Mesenteric fat pad (tissue), 1 donor: ENCODE data around the gene HUNK. TPM values are rescaled to one million over a fixed set of nuclear protein-coding genes. Genes with fewer than 3 reads are reported as not detected.

ENCODE experiments used
- DNase-seq: peaks from one replicate; pipeline ENCODE4 v3.0.0-alpha.2; 2020; ENCODE audit warnings: low spot score
- total RNA-seq: library from RNA; stranded (reverse); fragmentation: NEBNext Ultra II Directional; extraction: Animal tissue kit (Norgen Biotek cat#: 25700); gene quantifications from one replicate; pipeline ENCODE4 v1.2.1, GENCODE V29; 2021
- donor health status: DM: yes; HTN: yes; CAD: no.

Gene HUNK
- total RNA-seq, 1 donor from 2014 or later, result 0.55 TPM

DNA sequence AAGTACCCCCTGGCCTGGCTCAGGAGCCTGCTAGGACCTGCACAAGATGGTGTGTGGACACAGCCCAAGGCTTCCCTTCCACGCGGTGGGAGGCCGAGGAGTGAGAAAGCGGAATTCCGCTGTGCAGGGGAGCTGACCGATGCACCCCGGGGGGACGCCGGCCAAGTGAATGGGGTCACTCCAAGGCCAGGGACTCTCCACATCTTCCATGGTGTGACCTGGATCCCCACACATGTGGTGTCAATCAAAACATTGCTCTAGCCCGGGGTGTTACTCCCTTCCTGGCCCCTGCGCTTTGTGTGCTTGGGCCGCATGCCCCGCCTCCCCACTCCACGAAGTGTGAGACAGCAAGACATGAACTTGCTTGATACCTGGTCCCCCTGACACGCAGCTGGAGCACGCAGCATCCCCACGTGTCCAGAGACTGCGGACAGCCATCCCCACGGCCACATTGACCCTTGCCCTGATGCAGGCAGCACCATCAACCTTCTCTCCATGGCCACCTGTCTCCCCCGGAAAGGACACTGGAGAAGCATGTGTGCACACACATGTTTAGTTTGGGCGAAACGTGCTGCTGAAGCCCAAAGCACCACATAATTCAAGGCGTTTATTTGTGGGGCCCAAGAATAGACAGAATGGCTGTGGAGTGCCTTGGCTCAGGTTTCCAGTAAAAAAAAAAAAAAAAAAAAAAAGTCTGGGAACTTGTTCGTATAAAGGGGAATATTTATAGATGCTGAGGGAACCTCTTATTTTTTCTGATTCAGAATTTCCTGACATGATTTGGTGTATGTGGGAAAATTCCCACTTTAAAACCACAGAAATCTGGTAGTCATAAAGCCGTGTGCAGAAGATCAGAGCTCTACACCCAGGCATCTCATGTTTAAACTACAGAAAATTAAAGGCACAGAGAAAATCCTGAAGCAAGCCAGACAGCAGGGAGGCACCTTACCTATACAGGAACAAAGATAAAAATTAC, 171.7 kb downstream of the HUNK start:
- no peak for DNase-seq

DNA sequence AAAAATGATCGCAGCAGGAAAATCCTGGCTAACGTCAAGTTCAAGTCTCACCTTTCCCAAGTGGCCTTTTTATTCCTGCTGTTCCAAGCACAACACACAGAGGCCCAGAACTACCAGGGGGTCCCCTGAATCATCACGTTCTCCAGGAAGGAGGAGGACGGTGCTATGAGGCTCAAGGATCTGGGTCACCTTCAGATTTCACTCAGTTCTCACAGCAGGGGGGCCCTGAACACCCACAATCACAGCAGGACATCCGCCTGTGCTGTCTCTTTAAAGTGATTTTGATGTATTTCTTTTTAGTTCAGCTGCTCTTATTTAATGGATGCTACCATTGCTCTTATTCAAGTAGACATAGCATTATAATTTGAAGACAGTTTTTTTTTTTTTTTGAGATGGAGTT, 173.4 kb downstream of the HUNK start:
- DNase-seq, result no peak

DNA sequence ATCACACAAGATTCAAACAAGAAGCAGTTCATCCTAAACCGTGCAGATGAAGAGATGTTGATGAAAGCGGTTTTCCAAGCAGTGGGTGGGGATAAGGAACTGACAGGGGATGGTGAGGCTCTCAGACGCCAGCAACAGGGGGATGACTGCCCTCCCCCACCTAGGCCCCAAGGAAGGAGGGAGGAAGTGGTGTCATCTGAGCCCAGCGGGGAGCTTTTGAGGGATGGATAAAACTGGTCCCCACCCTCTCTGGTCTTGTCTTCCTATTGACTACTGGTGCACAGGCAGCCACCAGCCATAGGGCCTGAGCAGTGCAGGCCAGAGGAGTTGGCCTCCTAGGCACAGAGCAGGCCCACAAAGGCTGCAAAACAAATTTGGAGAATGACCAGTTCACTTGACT, 175.5 kb downstream of the HUNK start:
- no peak for DNase-seq

Other genes with a start within 250 kb of the HUNK start
- 258 TPM for gene SOD1, start 213.3 kb upstream of the HUNK start, total RNA-seq
- 31.8 TPM for gene SCAF4, start 140.9 kb upstream of the HUNK start, total RNA-seq